ENCODE measurements around the gene POPDC3.

GRCh38 chr6:105192707-105193465, 13.1 kb upstream of the POPDC3 start:
- TF ChIP-seq ZC3H10 (CRISPR knock-in tag; IDR thresholded peaks at IDR 0.05) (no peak), ZNF565 (CRISPR knock-in tag; conservative IDR thresholded peaks at IDR 0.05; ENCODE audit: low read depth) (no peak), SNAI2 (CRISPR knock-in tag; IDR thresholded peaks at IDR 0.05) (no peak), PATZ1 (CRISPR knock-in tag; IDR thresholded peaks at IDR 0.05; ENCODE audit: borderline replicate concordance) (no peak), POU6F1 (CRISPR knock-in tag; IDR thresholded peaks at IDR 0.05; ENCODE audit: borderline replicate concordance, low read depth) (no peak), TSHZ2 (CRISPR knock-in tag; IDR thresholded peaks at IDR 0.05) (no peak), TCF4 (CRISPR knock-in tag; IDR thresholded peaks at IDR 0.05; ENCODE audit: borderline replicate concordance) (no peak), ESRRG (CRISPR knock-in tag; IDR thresholded peaks at IDR 0.05) (no peak), ZFP30 (CRISPR knock-in tag; IDR thresholded peaks at IDR 0.05) (no peak), ISL1 (CRISPR knock-in tag; IDR thresholded peaks at IDR 0.05) (no peak), TOX (CRISPR knock-in tag; IDR thresholded peaks at IDR 0.05; ENCODE audit: borderline replicate concordance) (no peak), ZFP3 (CRISPR knock-in tag; IDR thresholded peaks at IDR 0.05) (no peak), PPARA (CRISPR knock-in tag; IDR thresholded peaks at IDR 0.05; ENCODE audit: borderline replicate concordance) (no peak), CSDC2 (CRISPR knock-in tag; IDR thresholded peaks at IDR 0.05) (no peak)
